GM12878 (cell line): ENCODE data around the gene RFTN2. TPM values are rescaled to one million over a fixed set of nuclear protein-coding genes. Genes with fewer than 3 reads are reported as not detected.
A peak's percentile ranks its signal among the peaks of the same experiment; 100 is the strongest.
"Not testable (repeated sequence)": the region's sequence is repeated elsewhere in the genome, so short reads cannot be mapped to it uniquely, and the experiment has no call there.

Experiments
- ATAC-seq: fragments of 200-7000 bp; cut with Tn5 transposase; 3 replicates; pipeline ENCODE4 v1.9.1; 2020; ENCODE audit warnings: mild to moderate bottlenecking, moderate library complexity
- BruUV-seq: library from RNA; stranded (reverse); fragments of 400-500 nt; replicated peaks from 2 replicates; lab custom pipeline; 2021; lab: Mats Ljungman, UMichigan
- CTCF ChIA-PET: fragments of 300-600 bp; sonication (Branson Sonifier 250); formaldehyde crosslinking; extraction: SDS; loops from one replicate; lab custom pipeline; 2021; ENCODE audit warnings: inconsistent platforms; lab: Yijun Ruan, JAX
- POLR2A ChIA-PET: fragments of 350-600 bp; formaldehyde crosslinking; extraction: SDS; loops from one replicate; lab custom pipeline; 2021; ENCODE audit warnings: inconsistent platforms; lab: Charles Lee
- RAD21 ChIA-PET: fragments of 300-600 bp; sonication (Branson Sonifier 250); formaldehyde crosslinking; loops from one replicate; lab custom pipeline; 2023; ENCODE audit warnings: antibody characterized with exemption; ENCODE audit not compliant: unreplicated experiment; lab: Charles Lee
- SMC1A ChIA-PET: fragments of 300-600 bp; sonication (Branson Sonifier 250); formaldehyde crosslinking; loops from one replicate; lab custom pipeline; 2023; ENCODE audit not compliant: unreplicated experiment, uncharacterized antibody; lab: Charles Lee
- DNase-seq: peaks from one replicate; pipeline ENCODE4 v3.0.0-alpha.2; 2011; ENCODE audit warnings: low read depth, low spot score
- FAIRE-seq: peaks from 3 replicates; lab custom pipeline; 2011; peaks lifted over from hg19 to GRCh38; lab: Jason Lieb, UNC
- H2AFZ ChIP-seq: 2 replicates; pipeline ENCODE4 v1.6.0; 2011; ENCODE audit warnings: low read depth, low read length, control low read depth; ENCODE audit not compliant: control insufficient read depth
- H3K27ac ChIP-seq: 2 replicates; pipeline ENCODE4 v1.5.1; 2011; ENCODE audit warnings: control low read depth; ENCODE audit not compliant: control insufficient read depth, insufficient read depth
- H3K27me3 ChIP-seq, 2 experiments: replicated peaks in 1 of 2; 2 replicates each; pipeline versions ENCODE4 v1.6.0 to v1.6.1; 2011; ENCODE audit warnings: low read length in 1 of 2; ENCODE audit not compliant: control insufficient read depth in 2 of 2, insufficient read depth in 2 of 2
- H3K36me3 ChIP-seq, 2 experiments: 2 replicates each; pipeline ENCODE4 v1.5.1; 2011; ENCODE audit warnings: low read length in 1 of 2; ENCODE audit not compliant: control insufficient read depth in 2 of 2, insufficient read depth in 2 of 2
- H3K4me1 ChIP-seq: 2 replicates; pipeline ENCODE4 v1.6.1; 2011; ENCODE audit warnings: mild to moderate bottlenecking, low read length, moderate library complexity, mixed read lengths; ENCODE audit not compliant: control insufficient read depth, insufficient read depth
- H3K4me2 ChIP-seq: 2 replicates; pipeline ENCODE4 v1.6.0; 2011; ENCODE audit warnings: control low read depth; ENCODE audit not compliant: control insufficient read depth, insufficient read depth
- H3K4me3 ChIP-seq: fragments of 200-600 bp; sonication (generic); 2 replicates; pipeline ENCODE4 v1.5.1; 2016
- H3K79me2 ChIP-seq: 2 replicates; pipeline ENCODE4 v1.6.0; 2011; ENCODE audit warnings: low read length; ENCODE audit not compliant: control insufficient read depth, insufficient read depth
- H3K9ac ChIP-seq: 2 replicates; pipeline ENCODE4 v1.8.0; 2011; ENCODE audit warnings: low read length, control low read depth, mixed read lengths; ENCODE audit not compliant: control insufficient read depth, insufficient read depth
- H3K9me3 ChIP-seq: replicated peaks from 3 replicates; pipeline ENCODE4 v1.5.1; 2011; ENCODE audit warnings: mild to moderate bottlenecking, low read length; ENCODE audit not compliant: control insufficient read depth, insufficient read depth
- H4K20me1 ChIP-seq: 2 replicates; pipeline ENCODE4 v1.6.0; 2011; ENCODE audit not compliant: control insufficient read depth, insufficient read depth
- BCL3 ChIP-seq: IDR thresholded peaks from 2 replicates; pipeline ENCODE4 v1.6.1; 2011; ENCODE audit warnings: borderline replicate concordance, low read depth, mild to moderate bottlenecking, moderate library complexity, low read length; ENCODE audit not compliant: insufficient read depth, poor library complexity, severe bottlenecking
- CEBPB ChIP-seq, 2 experiments: fragments of 150-350 bp in 1 of 2; IDR thresholded peaks; 2 replicates each; pipeline ENCODE4 v1.6.1; 2012 to 2014; ENCODE audit warnings: low read depth in 2 of 2, low read length in 2 of 2, borderline replicate concordance in 1 of 2, inconsistent platforms in 1 of 2
- E2F8 ChIP-seq: fragments of 450-650 bp; IDR thresholded peaks from 2 replicates; pipeline ENCODE4 v1.6.1; 2018; ENCODE audit warnings: mild to moderate bottlenecking, low read depth, moderate library complexity; ENCODE audit not compliant: partially characterized antibody
- FOXK2 ChIP-seq: fragments of 450-650 bp; IDR thresholded peaks from 2 replicates; pipeline ENCODE4 v1.6.1; 2017; ENCODE audit warnings: mild to moderate bottlenecking, moderate library complexity
- GABPA ChIP-seq: IDR thresholded peaks from 2 replicates; pipeline ENCODE4 v1.6.1; 2014; ENCODE audit warnings: antibody characterized with exemption, low read depth, mild to moderate bottlenecking, inconsistent platforms
- HCFC1 ChIP-seq: fragments of 150-350 bp; IDR thresholded peaks from 2 replicates; pipeline ENCODE4 v1.6.1; 2014; ENCODE audit warnings: low read length
- TAF1 ChIP-seq: IDR thresholded peaks from 2 replicates; pipeline ENCODE4 v1.6.1; 2011; ENCODE audit warnings: mild to moderate bottlenecking, low read depth, low read length, borderline replicate concordance
- USF1 ChIP-seq: IDR thresholded peaks from 2 replicates; pipeline ENCODE4 v1.6.1; 2011; ENCODE audit warnings: borderline replicate concordance, low read depth, mild to moderate bottlenecking, moderate library complexity, mixed read lengths, low read length; ENCODE audit not compliant: insufficient read depth; ENCODE audit errors: extremely low read length
- YY1 ChIP-seq: IDR thresholded peaks from 2 replicates; pipeline ENCODE4 v1.6.1; 2011; ENCODE audit warnings: low read depth, mild to moderate bottlenecking, low read length
- WGBS: methylation state at CpG from one replicate; pipeline ENCODE4 v1.1.6; 2016; ENCODE audit warnings: low lambda C conversion rate; ENCODE audit not compliant: insufficient replicate concordance, insufficient coverage; ENCODE audit errors: missing lambda C conversion rate; 5-methylcytosine and 5-hydroxymethylcytosine counted together
- in situ Hi-C: fragments of 300-500 bp; cut with MboI; formaldehyde crosslinking; loops from 9 replicates; pipeline ENCODE4 v1.14.3; 2018; ENCODE audit warnings: mixed read lengths
- intact Hi-C: fragments of 100-400 bp; cut with micrococcal nuclease; formaldehyde crosslinking; loops from one replicate; pipeline ENCODE4 v1.14.2; 2022; ENCODE audit not compliant: unreplicated experiment
- polyA plus RNA-seq, 11 experiments: library from polyadenylated mRNA; depleted of rRNA in 4 of 11; unstranded in 6 of 11; stranded (reverse) in 5 of 11; fragments of >200 nt; fragmentation: Nextera tagmentation in 4 of 11; fragmentation: Illumina TruSeq in 1 of 11; extraction: Ambion mirVana in 4 of 11; extraction: Trizol in 1 of 11; gene quantifications; 1 replicate in 1 of 11; 2 replicates in 10 of 11; pipeline versions ENCODE4 v1.2.1 to v1.2.3, GENCODE V29; 2011 to 2016; ENCODE audit warnings: inconsistent platforms in 2 of 11, missing spikeins in 2 of 11, low read depth in 1 of 11
- total RNA-seq, 4 experiments: library from RNA; depleted of rRNA in 3 of 4; stranded (reverse); fragments of >200 nt in 3 of 4; fragmentation: Illumina TruSeq in 1 of 4; extraction: Trizol in 1 of 4; gene quantifications; 2 replicates each; pipeline versions ENCODE4 v1.2.1 to v1.2.3, GENCODE V29; 2013 to 2021

The RFTN2 gene
- total and polyA plus RNA-seq, 10 of the 15 experiments (the other 5 are each of a cell fraction or from before 2014, with no cell fraction given): 0.09 to 0.23 TPM; not detected in 8

- H3K9ac ChIP-seq, H2AFZ ChIP-seq, BruUV-seq, POLR2A ChIA-PET, H4K20me1 ChIP-seq, CTCF ChIA-PET, DNase-seq, H3K4me2 ChIP-seq, SMC1A ChIA-PET, H3K4me3 ChIP-seq, intact Hi-C loops, H3K4me1 ChIP-seq, in situ Hi-C loops, H3K27ac ChIP-seq, RAD21 ChIA-PET, H3K9me3 ChIP-seq, H3K79me2 ChIP-seq, H3K27me3 ChIP-seq, ATAC-seq: not testable (repeated sequence)
- FAIRE-seq: peak; percentile 52
- H3K36me3 ChIP-seq: peaks cover 0 to 17% of the 10 kb centered on the region in 2 experiments; a peak in 2 of 4 replicates
- 98% methylated on average over 2 of the region's 2 CpGs for whole genome bisulfite sequencing
These were observed 124.1 kb downstream of the RFTN2 start for GRCh38 chr2:197551260-197551659.

- no TSS peak for BruUV-seq
- ATAC-seq: no peak
- Histone ChIP-seq H3K4me3 (no peak overlapping the region), H3K79me2 (peaks cover 2% of the 10 kb centered on the region), H3K36me3 (peaks cover 2 to 19% of the 10 kb centered on the region in 2 experiments; a peak in 2 of 4 replicates), H2AFZ (no peak overlapping the region), H3K9me3 (no peaks in the 10 kb centered on the region; the same call in 2 of the 3 replicates), H3K9ac (no peak overlapping the region), H3K4me2 (no peak overlapping the region), H3K27ac (no peak overlapping the region), H3K4me1 (no peaks in the 10 kb centered on the region), H4K20me1 (no peaks in the 10 kb centered on the region), H3K27me3 (no peaks in the 10 kb centered on the region)
- DNase-seq: no peak
- CTCF ChIA-PET: no interaction called here
- WGBS: 96% methylated on average over 5 of the region's 5 CpGs
- intact Hi-C loops (no loop called here), in situ Hi-C loops (no loop called here)
- POLR2A ChIA-PET: no interaction called here
- FAIRE-seq: no peak
- RAD21 ChIA-PET: interaction anchor here (1.3 kb wide), 1 partner anchor 52 kb away, joined by 3 read pairs; no protein-coding TSS in a partner anchor
- SMC1A ChIA-PET: no interaction called here
- TF ChIP-seq YY1 (no peak), TAF1 (no peak), USF1 (no peak), BCL3 (no peak), E2F8 (no peak), GABPA (no peak), HCFC1 (no peak), FOXK2 (no peak), CEBPB (IDR thresholded peaks at IDR 0.05; ENCODE audit: borderline replicate concordance in 1 of 2, low read depth in 2 of 2, low read length in 2 of 2) (no peak)
These were observed 126.8 kb downstream of the RFTN2 start for GRCh38 chr2:197548582-197548981.
